ENCODE measurements around the gene PUS1. TPM values are rescaled to one million over a fixed set of nuclear protein-coding genes. Genes with fewer than 3 reads are reported as not detected.

Gene PUS1
- total RNA-seq, 1 experiment from 2014 or later = 77.3 TPM

- intact Hi-C loops (cut with micrococcal nuclease) = no loop called here
- ATAC-seq = no peak
- no peaks in the 10 kb centered on the region for H3K4me1 ChIP-seq (ENCODE audit: control insufficient read depth in 1 of 2, insufficient read depth in 2 of 2, low read length in 2 of 2)
- CTCF ChIA-PET = no interaction called here
- H3K36me3 ChIP-seq (ENCODE audit: control insufficient read depth in 1 of 2, insufficient read depth in 2 of 2, low read length in 2 of 2) = peaks cover 31 to 46% of the 10 kb centered on the region in 2 experiments
- no peaks in the 10 kb centered on the region for H3K27me3 ChIP-seq (ENCODE audit: insufficient read depth, low read length)
- no peak overlapping the region for H3K27ac ChIP-seq (ENCODE audit: low read depth, low read length)
- H2AFZ ChIP-seq (ENCODE audit: low read depth, low read length, poor library complexity, severe bottlenecking) = no peak overlapping the region
- H3K4me3 ChIP-seq (replicated peaks in 1 of 2; ENCODE audit: low read depth in 1 of 2, low read length in 2 of 2) = no peak overlapping the region
- TF ChIP-seq SP1 (IDR thresholded peaks at IDR 0.05; ENCODE audit: low read depth) = no peak
- TF ChIP-seq, protein P1, sequence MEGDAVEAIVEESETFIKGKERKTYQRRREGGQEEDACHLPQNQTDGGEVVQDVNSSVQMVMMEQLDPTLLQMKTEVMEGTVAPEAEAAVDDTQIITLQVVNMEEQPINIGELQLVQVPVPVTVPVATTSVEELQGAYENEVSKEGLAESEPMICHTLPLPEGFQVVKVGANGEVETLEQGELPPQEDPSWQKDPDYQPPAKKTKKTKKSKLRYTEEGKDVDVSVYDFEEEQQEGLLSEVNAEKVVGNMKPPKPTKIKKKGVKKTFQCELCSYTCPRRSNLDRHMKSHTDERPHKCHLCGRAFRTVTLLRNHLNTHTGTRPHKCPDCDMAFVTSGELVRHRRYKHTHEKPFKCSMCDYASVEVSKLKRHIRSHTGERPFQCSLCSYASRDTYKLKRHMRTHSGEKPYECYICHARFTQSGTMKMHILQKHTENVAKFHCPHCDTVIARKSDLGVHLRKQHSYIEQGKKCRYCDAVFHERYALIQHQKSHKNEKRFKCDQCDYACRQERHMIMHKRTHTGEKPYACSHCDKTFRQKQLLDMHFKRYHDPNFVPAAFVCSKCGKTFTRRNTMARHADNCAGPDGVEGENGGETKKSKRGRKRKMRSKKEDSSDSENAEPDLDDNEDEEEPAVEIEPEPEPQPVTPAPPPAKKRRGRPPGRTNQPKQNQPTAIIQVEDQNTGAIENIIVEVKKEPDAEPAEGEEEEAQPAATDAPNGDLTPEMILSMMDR (IDR thresholded peaks at IDR 0.05 in 2 of 3, conservative IDR thresholded peaks at IDR 0.05 in 1 of 3; ENCODE audit: borderline replicate concordance in 1 of 3, insufficient read depth in 1 of 3, low read depth in 2 of 3, low read length in 2 of 3) = no peak
- TF ChIP-seq EZH2 (IDR thresholded peaks at IDR 0.05) = no peak
- no peak for TF ChIP-seq YY1 (IDR thresholded peaks at IDR 0.05; ENCODE audit: extremely low read depth, insufficient replicate concordance, low read depth, low read length)
- no peak for TF ChIP-seq FOSL1 (IDR thresholded peaks at IDR 0.05; ENCODE audit: low read depth)
- TF ChIP-seq EZH2phosphoT487 (IDR thresholded peaks at IDR 0.05; ENCODE audit: borderline replicate concordance) = no peak
- TF ChIP-seq POLR2A (IDR thresholded peaks at IDR 0.05; ENCODE audit: borderline replicate concordance, extremely low read depth, insufficient read depth, insufficient read length) = no peak
- TF ChIP-seq SRF (IDR thresholded peaks at IDR 0.05; ENCODE audit: low read depth) = no peak
- TF ChIP-seq POLR2AphosphoS5 (IDR thresholded peaks at IDR 0.05; ENCODE audit: low read depth, low read length) = no peak
- no peak for TF ChIP-seq ELF1 (IDR thresholded peaks at IDR 0.05; ENCODE audit: borderline replicate concordance, low read depth)
- no peak for TF ChIP-seq REST (IDR thresholded peaks at IDR 0.05; ENCODE audit: low read depth)
- TF ChIP-seq, protein P2, sequence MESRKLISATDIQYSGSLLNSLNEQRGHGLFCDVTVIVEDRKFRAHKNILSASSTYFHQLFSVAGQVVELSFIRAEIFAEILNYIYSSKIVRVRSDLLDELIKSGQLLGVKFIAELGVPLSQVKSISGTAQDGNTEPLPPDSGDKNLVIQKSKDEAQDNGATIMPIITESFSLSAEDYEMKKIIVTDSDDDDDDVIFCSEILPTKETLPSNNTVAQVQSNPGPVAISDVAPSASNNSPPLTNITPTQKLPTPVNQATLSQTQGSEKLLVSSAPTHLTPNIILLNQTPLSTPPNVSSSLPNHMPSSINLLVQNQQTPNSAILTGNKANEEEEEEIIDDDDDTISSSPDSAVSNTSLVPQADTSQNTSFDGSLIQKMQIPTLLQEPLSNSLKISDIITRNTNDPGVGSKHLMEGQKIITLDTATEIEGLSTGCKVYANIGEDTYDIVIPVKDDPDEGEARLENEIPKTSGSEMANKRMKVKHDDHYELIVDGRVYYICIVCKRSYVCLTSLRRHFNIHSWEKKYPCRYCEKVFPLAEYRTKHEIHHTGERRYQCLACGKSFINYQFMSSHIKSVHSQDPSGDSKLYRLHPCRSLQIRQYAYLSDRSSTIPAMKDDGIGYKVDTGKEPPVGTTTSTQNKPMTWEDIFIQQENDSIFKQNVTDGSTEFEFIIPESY (IDR thresholded peaks at IDR 0.05; ENCODE audit: extremely low read depth, insufficient replicate concordance, low read length) = no peak
- TF ChIP-seq EGR1 (IDR thresholded peaks at IDR 0.05; ENCODE audit: low read depth) = no peak
- no peak for TF ChIP-seq TCF7L2 (IDR thresholded peaks at IDR 0.05; ENCODE audit: borderline replicate concordance, extremely low read depth, insufficient read depth, insufficient read length)
- no peak for TF ChIP-seq RAD21 (IDR thresholded peaks at IDR 0.05; ENCODE audit: low read depth)
- no peak for TF ChIP-seq CEBPB (IDR thresholded peaks at IDR 0.05; ENCODE audit: low read depth)
- no peaks in the 10 kb centered on the region for H3K79me2 ChIP-seq (ENCODE audit: insufficient read depth, low read length)
- no peak overlapping the region for H3K4me2 ChIP-seq (ENCODE audit: low read length)
- no peak overlapping the region for H3K9ac ChIP-seq (ENCODE audit: low read length)
- no peak for DNase-seq (ENCODE audit: low read depth, low spot score)
- no peaks in the 10 kb centered on the region for H4K20me1 ChIP-seq (ENCODE audit: insufficient read depth)
- RAD21 ChIA-PET (ENCODE audit: low non-redundant PET in 1 of 2, low total read pairs in 2 of 2, uncharacterized antibody in 2 of 2, unreplicated experiment in 2 of 2) = no interaction called here
- no peaks in the 10 kb centered on the region for H3K9me3 ChIP-seq (ENCODE audit: control insufficient read depth in 1 of 2, insufficient read depth in 1 of 2, low read depth in 1 of 2, low read length in 2 of 2)
- no TSS peak for BruUV-seq (replicated peaks)
- POLR2A ChIA-PET = no interaction called here
- no peaks in the 10 kb centered on the region for H3K9me2 ChIP-seq (ENCODE audit: insufficient read depth)
These were observed 61.2 kb downstream of the PUS1 start for GRCh38 chr12:131990066-131990979.

All from HCT116 (cell line).